B cell (primary cell): ENCODE data around the gene CAND2.

Experiments
- CTCF ChIP-seq: fragments of 200-600 bp; IDR thresholded peaks from one replicate; pipeline ENCODE4 v1.8.0; 2022; ENCODE audit warnings: antibody characterized with exemption, mild to moderate bottlenecking
- EZH2 ChIP-seq: IDR thresholded peaks from 2 replicates; pipeline ENCODE4 v1.6.1; 2012; ENCODE audit warnings: borderline replicate concordance, low read depth, mild to moderate bottlenecking, moderate library complexity, low read length; ENCODE audit not compliant: insufficient read depth, poor library complexity, severe bottlenecking

GRCh38 chr3:12756175-12756574 lies 40.3 kb upstream of the CAND2 start:
- TF ChIP-seq CTCF (no peak), EZH2 (no peak)
